Astrocyte of the hippocampus (primary cell): ENCODE measurements around the gene ARSA.
"Not testable (repeated sequence)": the region's sequence is repeated elsewhere in the genome, so short reads cannot be mapped to it uniquely, and the experiment has no call there.

Experiments used
- DNase-seq: peaks from one replicate; pipeline ENCODE4 v3.0.0; 2011; ENCODE audit warnings: low read depth, low spot score

The ARSA gene

DNA sequence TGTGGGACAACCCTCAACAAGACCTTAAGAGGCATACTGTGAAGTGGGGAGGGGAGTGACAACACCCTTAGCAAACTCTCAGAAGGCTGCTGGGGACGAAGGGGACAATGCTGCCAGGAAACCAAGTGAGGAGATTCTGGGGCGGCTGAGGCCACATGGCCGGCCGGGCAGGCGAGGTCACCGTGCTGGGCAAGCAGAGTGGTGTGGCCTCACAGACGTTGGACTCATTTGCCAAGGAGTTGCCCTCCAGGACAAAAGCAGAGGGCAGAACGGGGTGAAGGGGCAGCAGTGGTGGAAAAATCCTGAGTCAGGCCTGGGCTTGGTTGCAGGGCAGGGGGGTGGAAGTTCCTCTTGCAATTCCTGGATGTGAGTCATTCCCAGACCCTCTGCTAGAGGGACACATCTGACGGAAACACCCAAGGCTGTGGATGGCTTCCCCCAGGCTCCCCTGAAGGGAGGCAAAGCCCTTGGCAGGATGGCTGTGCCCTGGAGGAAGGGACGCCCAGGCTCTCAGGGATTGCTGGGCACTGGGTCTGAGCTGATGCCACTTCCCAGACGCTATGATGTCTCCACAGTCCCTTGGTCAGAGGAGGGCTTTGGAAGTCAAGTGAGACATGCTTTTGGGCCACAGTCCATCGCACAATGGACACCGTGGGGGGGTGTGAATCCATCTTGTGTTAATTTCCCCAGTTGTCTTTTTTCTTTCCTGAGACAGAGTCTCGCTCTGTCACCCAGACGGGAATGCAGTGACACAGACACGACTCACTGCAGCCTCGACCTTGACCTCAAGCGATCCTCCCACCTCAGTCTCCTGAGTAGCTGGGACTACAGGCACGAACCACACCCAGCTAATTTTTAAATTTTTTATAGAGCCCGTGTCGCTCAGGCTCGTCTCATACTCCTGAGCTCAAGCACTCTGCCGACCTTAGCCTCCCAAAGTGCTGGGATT lies 28.4 kb upstream of the ARSA start:
- DNase-seq, result peak; percentile 66

DNA sequence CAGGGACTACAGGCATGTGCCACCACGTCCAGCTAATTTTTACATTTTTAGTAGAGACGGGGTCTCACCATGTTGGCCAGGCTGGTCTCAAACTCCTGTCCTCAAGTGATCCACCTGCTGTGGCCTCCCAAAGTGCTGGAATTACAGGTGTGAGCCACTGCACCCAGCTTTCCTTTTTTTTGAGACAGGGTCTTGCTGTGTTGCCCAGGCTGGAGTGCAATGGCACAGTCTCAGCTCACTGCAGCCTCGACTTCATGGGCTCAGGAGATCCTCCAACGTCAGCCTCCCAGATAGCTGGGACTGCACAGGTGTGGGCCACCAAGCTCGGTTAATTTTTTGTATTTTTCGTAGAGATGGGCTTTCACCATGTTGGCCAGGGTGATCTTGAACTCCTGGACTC lies 26.7 kb upstream of the ARSA start:
- DNase-seq, result not testable (repeated sequence)

DNA sequence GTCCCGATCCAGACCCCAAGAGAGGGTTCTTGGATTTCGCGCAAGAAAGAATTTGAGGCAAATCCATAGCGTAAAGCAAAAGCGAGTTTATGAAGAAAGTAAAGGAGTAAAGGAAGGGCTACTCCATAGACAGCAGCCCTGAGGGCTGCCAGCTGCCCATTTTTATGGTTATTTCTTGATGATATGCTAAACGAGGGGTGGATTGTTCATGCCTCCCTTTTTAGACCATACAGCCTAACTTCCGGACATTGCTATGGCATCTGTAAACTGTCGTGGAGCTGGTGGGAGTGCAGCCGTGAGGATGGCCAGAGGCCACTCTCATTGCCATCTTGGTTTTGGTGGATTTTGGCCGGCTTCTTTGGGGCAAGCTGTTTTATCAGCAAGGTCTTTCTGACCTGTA lies 25.3 kb upstream of the ARSA start:
- no peak for DNase-seq

DNA sequence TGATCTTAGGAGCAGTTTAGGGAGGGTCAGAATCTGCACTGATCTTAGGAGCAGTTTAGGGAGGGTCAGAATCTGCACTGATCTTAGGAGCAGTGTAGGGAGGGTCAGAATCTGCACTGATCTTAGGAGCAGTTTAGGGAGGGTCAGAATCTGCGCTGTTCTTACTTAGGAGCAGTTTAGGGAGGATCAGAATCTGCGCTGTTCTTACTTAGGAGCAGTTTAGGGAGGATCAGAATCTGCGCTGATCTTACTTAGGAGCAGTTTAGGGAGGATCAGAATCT lies 15.8 kb upstream of the ARSA start:
- not testable (repeated sequence) for DNase-seq

DNA sequence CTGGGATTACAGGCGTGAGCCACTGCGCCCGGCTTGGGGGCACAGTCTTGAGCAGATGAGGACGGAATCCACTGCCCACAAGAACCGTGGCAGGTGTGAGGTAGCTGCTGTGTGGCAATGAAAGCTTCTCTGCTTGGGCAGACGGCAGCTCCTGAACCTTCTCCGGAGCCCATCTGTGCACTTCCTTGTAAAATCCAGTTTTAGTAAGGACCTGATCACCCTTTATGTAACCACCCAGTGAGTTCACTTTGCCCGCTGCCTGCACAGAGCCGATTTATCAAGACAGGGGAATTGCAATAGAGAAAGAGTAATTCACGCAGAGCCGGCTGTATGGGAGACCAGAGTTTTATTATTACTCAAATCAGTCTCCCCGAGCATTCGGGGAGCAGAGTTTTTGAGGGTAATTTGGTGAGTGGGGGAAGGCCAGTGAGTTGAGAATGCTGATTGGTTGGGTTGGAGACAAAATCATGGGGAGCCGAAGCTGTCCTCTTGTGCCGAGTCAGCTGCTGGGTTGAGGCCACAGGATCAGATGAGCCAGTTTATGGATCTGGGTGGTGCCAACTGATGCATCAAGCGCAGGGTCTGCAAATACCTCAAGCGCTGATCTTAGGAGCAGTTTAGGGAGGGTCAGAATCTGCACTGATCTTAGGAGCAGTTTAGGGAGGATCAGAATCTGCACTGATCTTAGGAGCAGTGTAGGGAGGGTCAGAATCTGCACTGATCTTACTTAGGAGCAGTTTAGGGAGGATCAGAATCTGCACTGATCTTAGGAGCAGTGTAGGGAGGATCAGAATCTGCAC lies 15.3 kb upstream of the ARSA start:
- not testable (repeated sequence) for DNase-seq

DNA sequence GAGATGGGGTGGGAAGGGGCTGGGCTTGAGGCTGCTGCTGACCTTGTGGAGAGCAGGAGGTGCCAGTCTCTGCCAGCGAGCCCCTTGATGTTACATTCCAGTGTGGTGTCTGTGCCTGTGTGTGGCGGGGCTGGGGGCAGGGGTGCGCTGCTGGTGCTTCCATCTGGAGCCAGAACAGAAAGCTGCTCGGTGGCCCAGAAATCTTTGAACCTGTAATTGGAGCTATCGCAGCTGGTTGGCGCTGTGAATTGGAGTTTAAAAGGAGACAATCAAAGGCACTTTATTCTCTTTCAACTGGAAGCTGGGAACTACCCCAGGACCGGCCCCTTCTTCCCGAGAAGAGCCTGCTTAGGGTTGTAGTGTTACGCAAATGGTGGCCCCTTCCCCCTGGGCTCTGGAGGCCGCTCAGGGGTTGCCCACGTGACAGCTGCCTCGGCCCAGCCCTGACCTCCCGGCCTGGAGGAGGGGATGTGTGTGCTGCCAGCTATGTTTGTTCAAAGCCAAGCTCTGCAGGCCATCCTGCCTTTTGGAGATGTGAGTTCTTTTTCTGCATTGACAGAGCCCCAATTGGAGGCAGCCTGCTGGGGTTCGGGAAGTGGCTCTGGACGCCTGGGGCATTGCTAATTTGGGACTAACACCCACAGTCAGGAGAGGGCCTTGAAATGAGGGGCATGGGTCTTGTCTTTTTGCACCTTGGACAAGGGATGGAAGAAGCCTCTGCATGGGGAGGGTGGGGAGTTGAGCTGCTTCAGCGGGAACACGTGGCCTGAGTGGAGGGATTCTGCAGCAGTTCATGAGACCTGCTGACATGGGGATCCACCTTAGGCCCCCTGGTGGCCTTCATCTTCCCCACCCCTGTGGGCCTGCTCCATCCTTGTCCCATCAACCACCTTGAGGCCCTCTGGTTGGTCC lies 14.0 kb upstream of the ARSA start:
- DNase-seq, result peak; percentile 51

DNA sequence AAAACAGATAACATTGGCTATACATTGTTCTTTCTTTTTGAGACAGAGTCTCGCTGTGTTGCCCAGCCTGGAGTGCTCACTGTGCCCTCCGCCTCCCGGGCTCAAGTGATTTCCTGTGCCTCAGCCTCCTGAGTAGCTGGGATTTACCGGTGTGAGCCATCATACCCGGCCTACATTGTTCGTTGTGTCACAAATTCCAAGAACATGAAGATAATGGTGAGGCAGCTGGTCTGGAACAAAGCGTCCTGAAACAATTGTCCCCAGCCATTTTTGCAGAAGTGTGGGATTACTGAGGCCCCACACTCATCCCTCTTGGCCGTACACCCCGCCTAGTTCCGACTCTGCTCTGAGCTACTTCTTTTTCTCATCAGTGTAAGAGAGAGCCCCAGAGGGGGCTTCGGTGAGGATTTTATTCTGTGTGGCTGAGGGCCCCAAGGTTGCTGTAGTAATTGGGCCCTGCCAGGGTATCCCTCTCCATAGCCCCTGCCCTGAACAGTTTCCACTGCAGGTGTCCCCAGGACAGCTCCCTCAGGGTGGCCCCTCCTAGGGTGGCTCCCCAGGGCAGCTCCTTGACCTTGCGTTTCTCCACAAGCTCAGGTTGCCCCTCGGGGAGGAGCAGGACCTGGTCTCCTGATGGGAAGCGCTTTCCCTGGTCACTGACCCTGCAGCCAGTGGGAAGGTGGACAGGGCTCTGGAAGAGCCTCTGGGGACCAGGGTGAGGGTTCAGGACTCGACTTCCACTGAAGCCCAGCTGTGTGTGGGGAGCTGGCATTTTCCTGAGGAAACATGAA lies 13.1 kb upstream of the ARSA start:
- no peak for DNase-seq

DNA sequence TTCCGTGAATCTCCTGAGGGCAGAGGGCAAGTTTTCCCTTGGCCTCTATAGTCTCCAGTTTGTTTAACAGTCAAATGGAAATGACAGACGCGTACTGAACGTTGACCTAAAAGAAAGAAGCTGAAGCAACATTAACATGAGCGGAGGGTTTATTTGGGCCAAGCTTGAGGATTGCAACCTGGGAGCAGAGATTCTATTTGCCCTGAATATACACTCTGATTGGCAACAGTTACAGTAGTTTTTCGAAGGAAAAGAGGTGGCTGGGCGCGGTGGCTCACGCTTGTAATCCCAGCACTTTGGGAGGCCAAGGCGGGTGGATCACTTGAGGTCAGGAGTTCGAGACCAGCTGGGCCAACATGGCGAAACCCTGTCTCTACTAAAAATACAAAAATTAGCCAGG lies 12.3 kb upstream of the ARSA start:
- DNase-seq, result not testable (repeated sequence)

DNA sequence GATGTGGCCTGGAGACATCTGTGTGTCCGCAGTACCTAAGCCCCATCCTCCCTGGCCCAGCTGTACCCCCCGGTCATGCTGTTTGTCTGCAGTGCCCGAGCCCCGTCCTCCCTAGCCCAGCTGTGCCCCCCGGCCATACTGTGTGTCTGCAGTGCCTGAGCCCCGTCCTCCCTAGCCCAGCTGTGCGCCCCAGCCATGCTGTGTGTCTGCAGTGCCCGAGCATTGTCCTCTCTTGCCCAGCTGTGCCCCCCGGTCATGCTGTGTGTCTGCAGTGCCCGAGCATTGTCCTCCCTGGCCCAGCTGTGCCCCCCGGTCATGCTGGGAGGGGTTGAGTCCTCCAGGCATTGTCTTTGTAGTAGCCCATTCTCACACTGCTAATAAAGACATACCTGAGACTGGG lies 7.6 kb upstream of the ARSA start:
- DNase-seq, result no peak

DNA sequence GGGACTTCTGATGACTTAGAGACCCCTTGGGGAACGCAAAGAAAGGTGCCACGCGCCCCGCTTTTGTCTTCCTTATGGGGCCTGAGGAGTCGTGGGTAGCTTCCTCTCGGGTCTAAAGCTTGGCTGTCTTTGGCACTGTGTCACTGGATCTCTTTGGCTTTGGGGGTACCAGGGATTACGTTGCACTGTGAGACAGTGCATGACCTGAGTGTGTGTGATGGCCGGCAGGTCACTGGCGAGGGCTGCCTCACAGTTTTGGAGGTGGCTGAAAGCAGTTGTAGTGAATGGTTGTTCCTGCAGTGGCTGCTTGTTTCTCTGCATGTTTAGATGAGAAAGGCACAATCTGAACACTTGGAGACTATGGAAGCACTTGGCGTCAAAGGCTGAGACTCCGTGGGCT lies 5.8 kb upstream of the ARSA start:
- DNase-seq, result no peak

DNA sequence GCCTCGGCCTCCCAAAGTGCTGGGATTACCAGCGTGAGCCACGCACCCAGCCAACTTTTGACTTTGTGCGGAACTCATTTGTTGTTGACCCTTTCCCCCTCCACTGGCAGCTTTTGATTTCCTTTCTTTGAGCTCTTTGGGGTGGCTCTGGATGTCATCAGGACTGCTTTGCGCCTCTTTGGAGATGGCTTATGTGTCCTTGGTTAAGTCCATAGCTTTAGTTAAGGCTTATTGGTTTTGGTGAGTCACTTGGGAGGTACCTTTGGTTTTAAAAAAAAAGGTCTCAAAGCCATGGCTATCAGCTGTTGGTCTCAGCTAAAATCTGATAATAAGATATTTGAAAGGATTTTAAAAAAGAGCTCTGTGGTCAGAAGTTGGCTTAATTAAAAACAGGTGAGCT lies 5.1 kb upstream of the ARSA start:
- no peak for DNase-seq

DNA sequence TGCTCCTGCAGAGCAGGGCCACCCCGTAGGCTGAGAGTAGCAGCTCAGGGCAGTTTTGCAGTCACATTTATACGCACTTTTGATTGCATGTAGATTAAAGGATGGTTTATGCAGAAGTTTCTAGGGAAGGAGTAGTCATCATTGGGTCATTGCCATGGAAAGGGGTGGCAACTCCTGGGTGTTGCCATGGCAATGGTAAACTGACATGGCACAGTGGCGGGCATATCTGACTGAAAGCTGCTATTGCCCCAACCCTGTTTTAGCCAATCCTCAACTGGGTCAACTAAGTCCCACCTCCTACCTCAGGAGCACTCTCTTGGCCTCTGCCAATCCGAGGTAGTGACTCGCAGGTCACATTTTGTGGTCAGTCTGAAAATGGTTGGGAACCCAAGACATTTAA lies 2.4 kb upstream of the ARSA start:
- peak; percentile 9 for DNase-seq

DNA sequence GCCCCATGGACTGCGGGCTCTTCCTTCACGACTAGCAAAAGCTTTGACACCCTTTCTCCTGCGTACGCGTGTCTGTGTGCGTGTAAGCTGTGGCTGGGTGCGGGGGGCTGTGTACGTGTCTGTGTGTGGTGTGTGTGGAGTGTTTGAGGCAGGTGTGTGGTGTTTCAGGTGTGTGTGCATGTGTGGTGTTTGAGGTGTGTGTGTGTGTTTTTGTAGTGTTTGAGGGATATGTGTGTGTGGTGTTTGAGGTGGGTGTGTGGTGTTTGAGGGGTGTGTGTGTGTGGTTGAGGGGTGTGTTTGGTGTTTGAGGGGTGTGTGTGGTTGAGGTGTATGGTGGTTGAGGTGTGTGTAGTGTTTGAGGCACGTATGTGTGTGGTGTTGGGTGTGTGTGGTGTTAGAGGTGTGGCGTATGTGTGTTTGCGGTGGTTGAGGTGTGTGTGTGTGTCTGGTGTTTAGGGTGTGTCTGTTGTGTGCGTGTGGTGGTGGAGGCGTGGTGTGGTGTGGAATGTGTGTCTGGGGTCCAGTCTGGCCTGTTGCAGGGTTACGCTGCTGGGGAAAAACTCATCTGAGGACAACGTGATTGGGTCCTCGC lies 687 bp upstream of the ARSA start:
- DNase-seq, result no peak

DNA sequence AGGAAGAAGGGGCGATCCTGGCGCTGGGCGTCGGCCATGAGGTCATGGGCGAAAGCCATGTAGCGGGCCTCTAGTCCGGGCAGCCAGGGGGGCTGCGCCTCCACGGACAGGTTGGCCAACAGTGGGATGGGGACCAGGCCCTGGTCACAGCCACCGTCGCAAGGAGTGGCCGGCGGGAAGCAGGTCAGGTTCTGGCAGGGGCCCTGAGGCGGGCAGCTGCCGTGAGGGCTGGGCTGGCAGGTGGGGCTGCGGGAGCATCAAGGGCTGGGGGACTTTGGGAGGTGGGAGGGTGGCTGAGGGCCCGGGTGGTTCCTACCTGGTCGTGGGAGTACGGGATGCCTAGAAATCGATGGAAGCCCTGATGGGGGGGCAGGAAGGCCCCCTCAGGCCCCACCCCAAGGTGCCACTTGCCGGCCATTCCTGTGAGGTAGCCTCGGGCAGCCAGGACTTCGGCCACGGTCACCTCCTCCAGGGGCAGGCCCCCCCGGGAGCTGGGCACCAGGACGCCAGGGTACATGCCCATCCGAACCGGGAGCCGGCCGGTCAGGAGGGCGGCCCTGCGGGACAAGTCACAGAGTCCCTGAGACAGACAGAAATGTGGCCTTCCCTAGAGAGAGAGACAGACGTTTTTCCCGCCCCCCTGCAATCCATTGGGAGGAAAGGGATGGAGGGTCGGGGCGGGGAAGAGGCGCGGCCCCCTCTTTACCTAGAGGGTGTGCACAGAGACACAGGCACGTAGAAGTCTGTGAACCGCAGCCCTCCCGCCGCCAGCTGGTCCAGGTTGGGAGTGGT lies 906 bp downstream of the ARSA start:
- no peak for DNase-seq

DNA sequence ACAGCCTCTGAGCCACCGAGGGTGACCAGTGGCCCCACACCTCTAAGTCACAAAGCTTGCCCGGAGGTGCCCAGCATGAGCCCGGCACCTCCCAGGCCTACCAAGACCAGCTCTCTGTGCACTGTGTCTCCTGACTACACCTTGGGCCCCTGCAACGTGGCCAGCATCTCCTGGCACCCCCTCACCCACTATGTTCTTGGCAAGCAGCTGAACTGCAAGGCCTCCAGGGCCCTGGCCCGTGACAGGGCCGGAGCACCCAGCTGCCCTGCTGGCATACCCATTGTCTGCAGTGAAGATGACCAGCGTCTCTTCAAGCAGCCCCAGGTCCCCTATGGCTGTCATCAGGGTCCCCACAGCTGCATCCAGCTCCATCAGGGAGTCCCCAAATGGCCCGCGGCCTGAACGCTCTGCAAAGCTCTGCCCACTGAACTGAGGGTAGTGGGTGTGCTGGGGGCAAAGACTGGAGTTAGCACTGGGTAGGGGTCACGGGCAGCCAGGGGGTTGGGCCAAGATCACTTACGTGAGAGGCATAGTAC lies 1.6 kb downstream of the ARSA start:
- no peak for DNase-seq

DNA sequence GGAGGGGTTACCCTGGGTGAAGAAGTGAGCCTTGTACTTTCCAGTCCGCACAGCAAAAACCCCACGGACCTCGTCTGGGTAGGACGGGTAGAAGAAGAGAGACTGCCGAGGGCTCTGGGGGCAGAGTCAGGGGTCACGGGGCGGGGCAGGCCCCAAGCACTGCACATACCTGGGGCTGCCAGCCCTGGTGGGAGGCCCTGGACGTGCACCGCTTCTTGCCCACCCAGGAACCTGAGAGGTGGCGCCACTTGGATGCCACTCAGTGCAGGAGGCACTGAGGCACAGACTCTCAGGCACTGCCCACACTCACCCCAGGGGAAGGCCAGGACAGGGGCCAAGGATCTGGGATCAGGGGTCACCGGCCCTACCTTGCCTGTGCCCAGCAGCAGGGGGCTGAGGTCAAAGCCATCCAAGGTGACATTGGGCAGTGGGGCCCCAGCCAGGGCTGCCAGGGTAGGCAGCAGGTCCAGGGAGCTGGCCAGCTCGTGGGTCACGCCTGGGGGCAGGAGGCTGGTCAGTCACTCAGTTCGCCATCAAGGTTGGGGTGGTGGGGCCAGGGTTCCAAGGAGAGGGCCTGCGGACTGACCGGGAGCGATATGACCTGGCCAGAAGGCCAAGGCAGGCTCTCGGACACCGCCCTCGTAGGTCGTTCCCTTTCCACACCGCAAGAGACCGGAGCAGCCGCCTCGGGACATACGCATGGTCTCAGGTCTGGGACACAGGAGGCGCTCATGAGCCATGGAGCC lies 2.2 kb downstream of the ARSA start:
- no peak for DNase-seq

DNA sequence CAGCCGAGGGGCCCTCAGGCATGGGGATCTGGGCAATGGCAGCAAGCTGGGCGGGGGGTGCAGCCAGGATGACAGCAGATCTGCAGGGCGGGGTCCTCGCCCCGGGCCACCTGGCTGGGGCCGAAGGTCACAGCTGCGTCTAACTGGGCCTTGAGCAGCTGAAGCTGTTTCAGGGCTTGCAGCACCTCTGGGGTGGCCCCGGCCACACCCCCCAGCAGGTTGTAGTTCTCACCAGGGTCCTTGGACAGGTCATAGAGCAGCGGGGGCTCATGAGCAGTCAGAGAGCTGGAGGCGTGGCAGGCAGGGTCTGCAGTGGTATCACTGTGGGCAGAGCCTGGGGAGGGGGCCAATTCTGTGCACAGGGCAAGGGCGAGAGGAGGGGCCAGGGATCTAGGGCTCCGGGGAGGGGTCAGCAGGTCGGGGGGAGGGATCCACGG lies 2.8 kb downstream of the ARSA start:
- DNase-seq, result no peak

DNA sequence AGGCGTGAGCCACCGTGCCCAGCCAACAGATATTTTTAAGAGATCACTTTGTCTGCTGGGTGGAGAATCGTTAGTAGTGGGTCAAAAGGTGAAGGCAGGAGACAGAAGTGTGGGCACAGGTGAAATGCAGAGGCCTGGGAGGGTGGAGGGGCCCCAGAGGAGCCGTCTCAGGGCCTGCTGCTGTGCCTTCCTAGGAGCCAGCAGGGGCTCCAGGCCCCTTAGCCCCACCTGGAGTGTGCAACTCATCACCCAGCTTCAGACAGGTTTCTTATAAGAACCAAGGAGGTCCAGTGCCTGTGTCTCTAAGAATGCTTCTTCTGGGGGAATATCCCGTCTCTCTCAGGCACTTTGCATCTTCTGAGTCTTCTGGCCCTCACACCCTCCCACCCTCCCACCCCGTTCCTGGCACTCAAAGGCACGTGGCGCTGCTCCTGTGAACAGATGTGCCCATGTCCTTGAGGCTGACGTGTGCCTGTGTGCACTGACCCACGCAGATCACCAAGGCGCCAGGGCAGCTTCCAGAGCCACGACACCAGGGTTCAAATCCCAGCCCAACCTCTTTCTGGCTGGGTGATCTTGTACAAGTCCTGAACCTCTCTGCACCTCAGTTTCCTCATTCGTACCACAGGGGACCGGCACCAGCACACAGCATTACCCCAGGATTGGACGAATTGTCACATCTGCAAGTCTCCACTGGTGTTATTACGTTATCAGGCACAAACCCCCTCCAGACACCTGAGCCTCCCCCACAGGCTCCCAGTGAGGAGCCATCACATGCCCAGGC lies 3.4 kb downstream of the ARSA start:
- no peak for DNase-seq
